HFF-Myc (cell line): ENCODE results near the gene CFAP410.
A peak's percentile ranks its signal among the peaks of the same experiment; 100 is the strongest.
"Not testable (repeated sequence)": the region's sequence is repeated elsewhere in the genome, so short reads cannot be mapped to it uniquely, and the experiment has no call there.

Experiments
- DNase-seq: peaks from one replicate; pipeline ENCODE4 v3.0.0-alpha.2; 2011; ENCODE audit warnings: low read depth; ENCODE audit errors: extremely low read depth
- H3K4me3 ChIP-seq: replicated peaks from 2 replicates; pipeline ENCODE4 v1.5.1; 2011; ENCODE audit warnings: low read depth, mild to moderate bottlenecking, control low read depth, low read length
- TF ChIP-seq, protein P1 (sequence below): IDR thresholded peaks from 2 replicates; pipeline ENCODE4 v1.5.1; 2012; ENCODE audit warnings: mild to moderate bottlenecking, low read depth, low read length, control low read depth; ENCODE audit errors: missing control alignments

The CFAP410 gene

DNA sequence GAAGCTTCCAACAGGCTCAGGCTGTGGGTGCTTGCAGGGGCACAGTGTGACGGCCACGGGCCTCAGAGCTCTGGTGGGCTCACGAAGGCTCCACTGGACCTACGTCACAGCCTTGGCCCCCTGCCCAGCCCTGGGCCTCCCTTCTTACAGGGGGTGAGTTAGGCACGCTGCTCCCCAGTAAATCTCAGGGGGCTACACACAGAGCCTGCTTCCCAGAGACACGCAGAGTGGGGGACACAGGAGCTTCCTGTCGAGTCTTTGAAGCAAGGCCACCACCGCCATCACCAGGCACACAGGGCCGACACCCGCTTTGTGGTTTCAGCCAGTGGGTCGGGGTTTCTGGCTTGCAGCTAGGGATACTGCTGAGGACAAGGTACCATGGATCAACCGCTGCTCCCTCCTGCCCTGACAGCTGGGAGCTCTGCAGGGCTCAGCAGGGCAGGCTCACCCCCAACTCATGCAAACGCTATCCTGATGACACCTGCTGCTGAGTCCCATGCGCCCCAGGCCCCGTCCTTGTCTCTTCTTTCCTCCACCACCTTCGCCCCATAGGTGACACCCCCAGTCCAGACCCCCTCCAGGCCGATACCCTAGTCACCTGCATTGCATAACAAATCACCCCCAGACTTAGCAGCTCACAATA, 5.5 kb upstream of the CFAP410 start:
- TF ChIP-seq, protein P1, sequence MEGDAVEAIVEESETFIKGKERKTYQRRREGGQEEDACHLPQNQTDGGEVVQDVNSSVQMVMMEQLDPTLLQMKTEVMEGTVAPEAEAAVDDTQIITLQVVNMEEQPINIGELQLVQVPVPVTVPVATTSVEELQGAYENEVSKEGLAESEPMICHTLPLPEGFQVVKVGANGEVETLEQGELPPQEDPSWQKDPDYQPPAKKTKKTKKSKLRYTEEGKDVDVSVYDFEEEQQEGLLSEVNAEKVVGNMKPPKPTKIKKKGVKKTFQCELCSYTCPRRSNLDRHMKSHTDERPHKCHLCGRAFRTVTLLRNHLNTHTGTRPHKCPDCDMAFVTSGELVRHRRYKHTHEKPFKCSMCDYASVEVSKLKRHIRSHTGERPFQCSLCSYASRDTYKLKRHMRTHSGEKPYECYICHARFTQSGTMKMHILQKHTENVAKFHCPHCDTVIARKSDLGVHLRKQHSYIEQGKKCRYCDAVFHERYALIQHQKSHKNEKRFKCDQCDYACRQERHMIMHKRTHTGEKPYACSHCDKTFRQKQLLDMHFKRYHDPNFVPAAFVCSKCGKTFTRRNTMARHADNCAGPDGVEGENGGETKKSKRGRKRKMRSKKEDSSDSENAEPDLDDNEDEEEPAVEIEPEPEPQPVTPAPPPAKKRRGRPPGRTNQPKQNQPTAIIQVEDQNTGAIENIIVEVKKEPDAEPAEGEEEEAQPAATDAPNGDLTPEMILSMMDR = no peak
- no peak overlapping the region for H3K4me3 ChIP-seq
- no peak for DNase-seq

DNA sequence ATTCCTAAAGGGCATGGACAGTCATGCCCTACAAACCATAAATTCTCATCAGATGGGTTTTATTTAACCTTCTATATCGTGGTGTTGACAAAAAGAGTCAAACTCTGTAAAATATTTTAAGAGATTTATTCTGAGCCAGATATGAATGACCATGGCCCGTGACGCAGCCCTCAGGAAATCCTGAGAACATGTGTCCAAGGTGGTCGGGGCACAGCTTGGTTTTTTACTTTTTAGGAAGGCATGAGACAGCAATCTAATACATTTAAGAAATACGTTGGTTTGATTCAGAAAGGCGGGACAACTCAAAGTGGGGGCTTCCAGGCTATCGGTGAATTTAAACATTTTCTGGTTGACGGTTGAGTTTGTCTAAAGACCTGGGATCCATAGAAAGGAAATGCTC, 3.8 kb upstream of the CFAP410 start:
- DNase-seq, H3K4me3 ChIP-seq: not testable (repeated sequence)

DNA sequence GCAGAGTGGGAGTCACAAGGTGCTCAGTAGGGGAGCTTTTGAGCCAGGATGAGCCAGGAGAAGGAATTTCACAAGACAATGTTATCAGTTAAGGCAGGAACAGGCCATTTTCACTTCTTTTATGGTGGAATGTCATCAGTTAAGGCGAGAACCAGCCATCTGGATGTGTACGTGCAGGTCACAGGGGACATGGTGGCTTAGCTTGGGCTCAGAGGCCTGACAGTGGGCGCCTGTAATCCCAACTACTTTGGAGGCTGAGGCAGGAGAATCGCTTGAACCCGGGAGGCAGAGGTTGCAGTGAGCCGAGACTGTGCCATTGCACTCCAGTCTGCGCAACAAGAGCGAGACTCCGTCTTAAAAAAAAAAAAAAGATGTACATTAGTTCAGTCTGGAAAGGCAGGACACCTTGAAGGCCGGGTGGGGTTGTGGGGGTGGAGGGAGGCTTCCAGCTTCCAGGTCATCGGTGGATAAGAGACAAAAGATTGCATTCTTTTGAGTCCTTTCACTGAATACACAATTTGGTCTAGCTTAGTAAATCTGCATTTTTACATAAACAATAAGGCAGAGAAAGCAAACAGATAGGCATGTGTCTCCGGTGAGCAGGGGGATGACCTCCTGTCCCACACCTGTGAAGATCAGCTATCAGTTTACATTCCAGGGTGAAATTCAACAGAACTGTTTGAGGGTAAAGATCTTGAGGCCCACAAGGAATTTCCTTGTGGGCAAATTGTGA, 2.7 kb upstream of the CFAP410 start:
- DNase-seq, H3K4me3 ChIP-seq: not testable (repeated sequence)

DNA sequence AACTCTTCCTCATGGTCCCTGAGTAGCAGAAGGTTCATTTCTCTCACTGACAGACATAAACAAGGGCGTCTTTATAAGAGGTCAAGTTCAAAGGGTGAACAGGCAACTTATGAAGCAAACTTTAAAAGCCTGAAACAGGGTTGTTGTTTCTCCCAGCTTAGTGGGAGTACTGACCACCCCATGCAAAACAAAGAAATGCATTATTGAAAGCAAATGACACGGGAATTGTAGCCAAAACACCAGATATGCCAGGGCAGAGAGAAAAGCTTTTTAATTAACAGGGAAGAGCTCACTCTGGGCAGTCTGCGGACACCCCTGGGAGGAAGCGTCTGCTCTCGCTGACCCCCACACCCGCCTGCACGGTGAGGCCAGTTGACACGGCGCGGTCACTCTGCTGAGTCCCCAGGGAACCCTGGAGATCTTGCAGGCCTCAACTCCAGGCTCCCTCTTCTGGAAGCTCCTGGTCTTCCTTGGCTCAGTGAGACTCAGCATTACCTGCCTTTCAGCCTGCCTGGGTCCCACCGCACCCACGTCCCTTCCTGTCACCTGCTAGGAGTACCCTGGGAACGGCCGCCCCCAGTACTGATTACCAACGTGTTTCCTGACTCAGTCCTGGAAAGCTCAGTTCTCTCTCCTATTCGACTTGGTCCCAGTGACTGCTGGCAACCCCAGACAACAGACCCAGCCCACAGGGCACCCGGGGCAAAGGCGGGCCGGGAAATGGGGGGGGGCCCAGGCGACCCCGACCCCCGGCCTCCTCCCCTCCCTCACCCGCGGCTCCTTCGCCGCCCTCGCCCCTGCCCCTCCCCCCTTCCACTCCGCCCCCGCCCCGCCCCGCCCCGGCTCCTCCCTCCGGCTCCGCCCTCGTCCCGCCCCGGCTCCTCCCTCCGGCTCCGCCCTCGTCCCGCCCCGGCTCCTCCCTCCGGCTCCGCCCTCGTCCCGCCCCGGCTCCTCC, 972 bp downstream of the CFAP410 start:
- TF ChIP-seq, protein P1 = no peak
- peak; percentile 19 for DNase-seq

DNA sequence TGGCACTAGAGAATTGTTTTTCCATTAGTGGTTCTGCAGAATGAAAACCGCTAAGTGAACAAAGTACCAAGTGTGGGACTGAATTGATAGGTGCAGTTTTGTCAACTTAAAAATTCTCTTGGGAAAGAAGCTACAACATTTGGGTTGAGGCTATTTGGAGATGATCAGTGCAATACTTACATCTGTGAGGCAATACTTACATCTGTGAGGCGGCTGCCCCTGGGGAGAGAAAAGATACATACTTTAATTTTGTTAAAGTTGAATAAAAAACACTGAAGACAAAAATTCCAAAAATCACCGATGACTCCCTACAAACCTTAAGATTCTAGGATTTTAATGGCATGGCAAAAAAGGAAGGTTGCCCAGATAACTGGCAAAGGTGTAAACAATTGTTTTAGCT, 1.7 kb downstream of the CFAP410 start:
- TF ChIP-seq, protein P1 = no peak

More for the DNA sequence above, 972 bp downstream of the CFAP410 start:
- peak overlapping the region; percentile 32 for H3K4me3 ChIP-seq

DNA sequence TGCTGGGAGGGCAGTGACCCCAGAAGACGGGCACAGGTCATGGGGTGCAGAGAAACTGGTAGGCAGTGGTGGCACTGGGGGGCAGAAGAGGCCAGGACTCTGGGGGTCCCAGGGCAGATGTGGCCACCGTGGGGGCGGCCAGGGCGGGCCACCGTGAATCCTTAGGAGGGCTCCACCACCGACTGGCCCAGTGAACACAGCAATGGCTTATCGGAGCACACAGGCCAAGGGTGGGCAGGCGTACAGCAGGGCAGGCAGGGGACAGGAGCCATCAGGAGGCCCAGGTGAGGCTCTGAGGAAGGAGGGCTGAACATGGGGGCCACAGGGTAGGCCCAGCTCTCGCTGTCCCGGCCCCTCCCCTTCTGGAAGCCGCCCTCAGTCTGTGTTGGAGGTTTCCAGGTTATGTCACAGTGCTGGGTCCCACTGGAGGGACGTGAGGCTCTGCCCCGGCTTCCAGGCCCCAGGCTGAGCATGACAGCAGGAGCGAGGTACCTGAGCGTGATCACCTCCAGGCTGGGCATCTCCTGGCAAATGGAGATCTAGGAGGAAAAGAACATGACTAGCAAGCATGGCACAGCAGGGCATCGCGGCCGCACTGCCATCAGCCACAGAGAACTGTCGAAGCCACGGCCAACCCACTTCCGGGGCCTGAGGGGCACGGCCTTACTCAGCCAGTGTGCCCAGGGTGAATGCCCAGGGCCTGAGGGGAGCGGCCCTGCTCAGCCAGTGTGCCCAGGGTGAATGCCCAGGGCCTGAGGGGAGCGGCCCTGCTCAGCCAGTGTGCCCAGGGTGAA, 3.7 kb downstream of the CFAP410 start:
- no peak for DNase-seq
- H3K4me3 ChIP-seq = no peak overlapping the region
- TF ChIP-seq, protein P1 = no peak

More for the DNA sequence above, 1.7 kb downstream of the CFAP410 start:
- H3K4me3 ChIP-seq = no peak overlapping the region
- no peak for DNase-seq

DNA sequence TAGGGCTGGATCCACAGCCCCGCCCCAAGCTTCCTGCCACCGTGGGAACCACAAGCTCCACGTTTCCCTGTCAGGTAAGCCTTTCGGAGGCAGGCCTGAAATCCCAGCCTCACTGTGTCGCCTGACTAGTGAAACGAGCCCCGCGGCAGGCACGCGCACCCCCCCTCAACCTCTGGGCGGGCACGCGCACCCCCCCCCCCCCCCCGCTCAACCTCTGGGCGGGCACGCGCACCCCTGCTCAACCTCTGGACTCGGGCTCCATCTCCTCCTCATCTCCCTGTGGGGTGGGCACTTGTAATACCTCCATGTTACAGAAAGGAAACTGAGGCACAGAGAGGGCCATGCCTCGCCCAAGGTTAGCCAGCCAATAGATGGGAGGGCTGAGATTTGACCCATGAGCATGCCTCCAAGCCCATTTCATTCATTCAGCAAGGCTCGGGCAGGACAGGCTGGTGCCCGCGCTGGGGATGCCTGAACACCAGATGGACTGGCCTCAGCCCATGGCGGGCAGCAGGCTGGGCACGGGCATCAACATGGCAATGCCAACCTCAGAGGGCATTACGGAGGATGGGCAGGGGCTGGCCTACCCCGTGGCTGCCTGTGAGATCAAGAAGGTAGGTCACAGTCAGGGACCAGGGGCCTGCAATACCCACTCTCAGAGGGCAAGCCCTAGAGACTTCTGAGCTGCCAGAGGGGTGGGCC, 4.7 kb downstream of the CFAP410 start:
- DNase-seq = no peak
- TF ChIP-seq, protein P1 = no peak
- no peak overlapping the region for H3K4me3 ChIP-seq
